Epithelial cell of esophagus (primary cell): ENCODE results near the gene ARHGAP28.

Source experiments
- DNase-seq: peaks from one replicate; pipeline ENCODE4 v3.0.0; 2010; ENCODE audit warnings: low read depth
- H3K4me3 ChIP-seq: 2 replicates; pipeline ENCODE4 v1.5.1; 2011; ENCODE audit warnings: mild to moderate bottlenecking, low read length, control low read depth
- TF ChIP-seq, protein P1 (sequence below): IDR thresholded peaks from 2 replicates; pipeline ENCODE4 v1.5.1; 2011; ENCODE audit warnings: low read depth, mild to moderate bottlenecking, low read length, control low read depth, inconsistent platforms; ENCODE audit not compliant: insufficient read depth; ENCODE audit errors: missing control alignments

ARHGAP28 gene

DNA sequence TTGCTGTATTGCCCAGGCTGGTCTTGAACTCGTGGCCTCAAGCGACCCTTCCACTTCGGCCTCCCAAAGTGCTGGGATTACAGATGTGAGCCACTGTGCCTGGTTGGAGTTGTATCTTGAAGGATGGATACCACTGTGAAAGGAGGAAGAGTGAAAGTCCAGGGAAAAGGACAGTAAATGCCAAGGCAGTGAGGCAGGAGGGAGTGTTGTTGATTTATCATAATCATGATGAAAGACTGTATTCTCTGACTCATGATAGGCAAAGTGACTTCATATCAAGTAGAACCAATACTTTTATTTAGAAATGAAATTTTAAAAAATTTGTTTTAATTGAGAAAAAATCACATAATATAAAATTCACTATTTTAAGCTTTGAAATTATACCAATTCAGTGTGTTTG is 162.3 kb downstream of the ARHGAP28 start:
- TF ChIP-seq, protein P1, sequence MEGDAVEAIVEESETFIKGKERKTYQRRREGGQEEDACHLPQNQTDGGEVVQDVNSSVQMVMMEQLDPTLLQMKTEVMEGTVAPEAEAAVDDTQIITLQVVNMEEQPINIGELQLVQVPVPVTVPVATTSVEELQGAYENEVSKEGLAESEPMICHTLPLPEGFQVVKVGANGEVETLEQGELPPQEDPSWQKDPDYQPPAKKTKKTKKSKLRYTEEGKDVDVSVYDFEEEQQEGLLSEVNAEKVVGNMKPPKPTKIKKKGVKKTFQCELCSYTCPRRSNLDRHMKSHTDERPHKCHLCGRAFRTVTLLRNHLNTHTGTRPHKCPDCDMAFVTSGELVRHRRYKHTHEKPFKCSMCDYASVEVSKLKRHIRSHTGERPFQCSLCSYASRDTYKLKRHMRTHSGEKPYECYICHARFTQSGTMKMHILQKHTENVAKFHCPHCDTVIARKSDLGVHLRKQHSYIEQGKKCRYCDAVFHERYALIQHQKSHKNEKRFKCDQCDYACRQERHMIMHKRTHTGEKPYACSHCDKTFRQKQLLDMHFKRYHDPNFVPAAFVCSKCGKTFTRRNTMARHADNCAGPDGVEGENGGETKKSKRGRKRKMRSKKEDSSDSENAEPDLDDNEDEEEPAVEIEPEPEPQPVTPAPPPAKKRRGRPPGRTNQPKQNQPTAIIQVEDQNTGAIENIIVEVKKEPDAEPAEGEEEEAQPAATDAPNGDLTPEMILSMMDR = no peak
- no peak overlapping the region for H3K4me3 ChIP-seq
- peak; percentile 52 for DNase-seq

DNA sequence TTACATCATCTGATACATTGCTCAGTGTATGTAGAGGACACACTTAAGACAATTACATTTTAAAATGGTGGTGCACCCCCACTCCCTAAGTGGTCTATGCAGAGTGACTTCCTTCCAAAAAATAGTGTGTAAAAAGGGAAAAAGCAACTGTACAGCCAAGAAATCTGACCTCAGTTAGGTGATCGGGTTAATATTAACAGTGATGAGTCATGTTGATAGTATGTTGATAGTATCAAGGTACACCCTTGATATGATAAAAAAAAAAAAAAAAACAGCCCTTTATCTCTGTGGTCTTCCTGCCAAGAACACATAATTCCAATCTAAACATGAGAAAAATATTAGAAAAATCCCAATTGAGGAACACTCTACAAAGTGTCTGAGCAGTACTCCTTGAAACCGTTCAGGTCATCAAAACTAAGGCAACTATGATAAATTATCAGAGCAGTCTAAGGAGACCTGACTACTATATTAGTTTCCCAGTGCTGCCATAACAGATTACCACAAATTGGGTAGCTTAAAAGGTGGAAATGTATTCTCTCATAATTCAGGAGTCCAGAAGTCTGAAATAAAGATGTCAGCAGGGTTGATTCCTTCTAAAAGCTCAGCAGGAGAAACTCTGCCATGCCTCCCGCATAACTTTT is 171.9 kb downstream of the ARHGAP28 start:
- DNase-seq = no peak
- no peak overlapping the region for H3K4me3 ChIP-seq
- TF ChIP-seq, protein P1 = no peak

DNA sequence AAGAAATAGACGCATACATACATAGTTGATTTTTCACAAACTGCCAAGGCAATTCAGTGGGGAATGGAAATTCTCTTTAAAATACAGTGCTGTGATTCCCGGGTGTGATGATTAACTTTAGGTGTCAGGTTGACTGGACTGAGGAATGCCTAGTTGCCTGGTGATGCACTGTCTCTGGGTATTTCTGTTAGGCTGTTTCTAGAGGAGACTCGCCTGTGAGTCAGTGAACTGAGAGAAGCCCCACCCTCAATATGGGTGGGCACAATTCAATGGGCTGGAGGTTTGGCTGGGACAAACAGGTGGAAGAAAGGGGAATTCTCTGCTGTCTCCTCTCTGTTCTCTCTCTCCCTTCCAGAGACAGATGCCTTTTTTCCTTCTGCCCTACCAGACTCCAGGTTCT is 187.6 kb downstream of the ARHGAP28 start:
- TF ChIP-seq, protein P1 = no peak
- peak; percentile 68 for DNase-seq
- H3K4me3 ChIP-seq = no peak overlapping the region

DNA sequence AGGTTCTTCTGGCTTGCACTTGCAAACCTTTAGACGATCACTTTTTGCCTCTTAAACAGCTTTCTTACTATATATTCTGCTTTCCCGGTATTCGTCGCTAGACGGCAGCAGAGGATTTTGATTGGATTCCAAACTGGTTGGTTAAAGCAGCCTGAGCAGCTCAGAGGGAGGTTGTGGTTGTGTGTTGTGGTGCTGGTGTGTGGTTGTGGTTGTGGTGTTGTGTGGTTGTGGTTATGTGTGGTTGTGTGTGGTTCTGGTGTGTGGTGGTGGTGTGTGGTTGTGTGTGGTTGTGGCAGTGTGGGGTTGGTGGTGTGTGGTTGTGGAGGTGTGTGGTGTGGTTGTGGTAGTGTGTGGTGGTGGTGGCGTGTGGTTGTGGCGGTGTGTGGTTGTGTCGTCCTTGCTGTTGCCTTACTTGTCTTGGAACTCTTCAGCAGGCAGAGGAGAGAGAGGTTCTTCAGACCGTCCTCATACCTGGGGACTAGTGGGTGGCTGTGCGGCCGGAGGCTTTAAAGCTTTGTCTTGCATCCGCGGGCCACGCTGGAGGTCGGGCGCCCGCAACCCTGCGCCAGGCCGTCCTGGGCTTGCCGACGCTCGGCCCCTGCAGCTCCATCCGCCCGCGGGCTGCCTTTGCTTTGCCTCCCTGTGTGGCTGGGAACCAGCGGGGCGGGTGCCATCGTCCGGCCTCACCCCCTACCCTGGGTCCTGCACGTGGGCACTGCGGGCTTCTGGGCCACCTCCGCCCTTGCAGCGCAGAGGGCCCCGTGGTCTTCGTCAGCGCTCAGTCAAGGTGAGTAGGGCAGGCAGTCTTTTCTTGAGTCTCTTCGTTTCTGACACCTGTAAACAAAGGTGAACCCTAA is 190.8 kb downstream of the ARHGAP28 start:
- H3K4me3 ChIP-seq = no peak overlapping the region
- TF ChIP-seq, protein P1 = peak; percentile 97
- DNase-seq = peak; percentile 72

DNA sequence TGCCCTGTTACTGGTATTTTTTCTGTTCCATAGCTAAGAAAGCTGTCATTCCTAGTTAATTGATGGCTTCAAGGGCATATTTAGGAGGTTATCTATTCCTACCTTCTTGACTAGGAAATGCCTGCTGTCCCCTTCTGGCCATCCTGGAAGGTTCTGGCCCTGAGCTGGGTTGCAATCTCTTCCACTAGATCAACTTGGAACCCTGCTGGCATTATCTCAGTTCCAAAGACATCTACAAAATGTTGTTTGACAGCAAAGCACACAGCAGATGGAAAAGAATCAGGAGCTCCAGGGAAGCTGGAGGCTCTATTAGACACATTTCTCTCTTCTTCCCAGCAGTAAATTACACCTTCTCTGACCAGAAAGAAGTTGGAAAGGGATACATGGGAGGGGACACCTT is 192.1 kb downstream of the ARHGAP28 start:
- no peak for DNase-seq
- H3K4me3 ChIP-seq = no peak overlapping the region

DNA sequence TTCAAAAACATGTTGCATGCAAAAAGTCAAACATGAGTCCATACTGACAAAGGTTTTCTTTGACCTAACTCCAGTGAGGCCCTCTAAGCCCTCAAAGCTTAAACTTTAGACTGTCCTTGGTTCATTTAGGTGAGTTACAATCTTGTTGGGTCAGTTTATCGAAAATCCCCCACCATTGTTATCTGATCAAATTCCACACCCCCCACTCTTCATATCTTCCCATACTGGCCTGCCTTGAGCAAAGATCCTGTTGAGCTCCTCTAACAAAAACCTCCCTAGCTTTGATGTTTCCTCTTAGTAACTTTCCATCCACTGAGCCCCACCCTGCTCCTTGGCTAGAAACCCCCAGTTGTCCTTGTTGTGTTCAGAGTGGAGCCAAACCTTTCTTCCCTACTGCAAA is 193.7 kb downstream of the ARHGAP28 start:
- TF ChIP-seq, protein P1 = no peak
- DNase-seq = no peak
- H3K4me3 ChIP-seq = no peak overlapping the region

More for the DNA sequence above, 192.1 kb downstream of the ARHGAP28 start:
- TF ChIP-seq, protein P1 = no peak
